ENCODE measurements around the gene AKAP8.

Gene AKAP8

DNA sequence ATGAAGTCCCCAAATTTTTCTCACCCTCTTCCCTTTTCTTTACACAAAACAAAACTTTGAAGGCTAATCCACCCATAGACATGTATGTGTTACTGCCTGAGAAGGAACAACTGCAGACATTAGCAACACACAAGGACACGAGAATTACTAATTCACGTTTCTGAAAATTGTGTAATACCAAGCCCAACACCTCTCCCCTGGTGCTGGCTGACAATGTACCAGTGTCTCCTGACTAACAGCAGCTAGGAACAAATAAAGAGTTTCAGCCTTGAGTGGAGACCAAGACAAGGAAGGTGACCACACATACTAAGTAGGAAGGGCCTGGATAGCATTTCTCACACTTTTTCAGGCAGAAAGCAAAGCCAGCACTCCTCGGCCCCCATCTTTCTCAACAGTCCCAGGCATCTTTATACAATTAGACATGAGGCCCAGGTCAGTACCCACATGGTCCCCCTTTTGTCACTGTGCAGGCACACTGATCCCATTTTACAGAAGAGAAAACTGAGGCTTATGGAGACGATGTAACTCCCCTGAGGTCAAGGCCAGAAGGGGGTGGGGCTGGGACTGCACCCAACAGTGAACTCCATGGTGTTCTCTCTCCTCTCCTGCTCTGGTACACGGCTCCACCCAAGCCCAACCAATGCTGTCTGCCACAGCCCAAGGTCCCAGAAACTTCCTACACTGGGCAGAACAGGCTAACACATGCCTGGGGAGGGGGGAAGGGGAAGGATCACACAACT lies 55.9 kb downstream of the AKAP8 start:
- Histone ChIP-seq H3K9ac (ENCODE audit: low read depth, low read length) (no peak overlapping the region), H3K4me1 (ENCODE audit: control insufficient read depth, insufficient read depth, low read length) (peaks cover 78% of the 10 kb centered on the region), H3K9me3 (replicated peaks; ENCODE audit: low read length) (no peaks in the 10 kb centered on the region), H3K4me2 (ENCODE audit: low read length) (peak overlapping the region; percentile 18), H3K4me3 (ENCODE audit: low read length) (no peak overlapping the region), H3K36me3 (ENCODE audit: insufficient read depth, low read length) (no peaks in the 10 kb centered on the region), H3K27me3 (ENCODE audit: control insufficient read depth, insufficient read depth, low read length) (no peaks in the 10 kb centered on the region)

DNA sequence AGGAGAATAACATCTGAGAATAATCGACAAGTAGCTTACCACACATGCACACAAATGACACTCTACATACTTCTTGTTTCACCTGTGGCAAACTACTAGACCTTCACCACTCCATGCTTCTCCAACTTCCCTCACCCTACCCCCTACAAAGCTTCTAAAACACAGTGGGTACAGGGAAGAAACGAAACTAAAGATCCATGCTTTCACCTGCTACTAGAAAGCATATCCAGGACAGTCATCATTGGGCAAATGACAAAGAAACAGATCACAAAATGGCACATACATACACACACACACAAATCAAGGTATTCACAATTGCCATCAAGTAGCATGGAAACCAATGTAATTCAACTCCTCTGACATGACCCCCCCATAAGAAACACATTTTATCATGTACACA lies 57.8 kb downstream of the AKAP8 start:
- Histone ChIP-seq H3K4me2 (ENCODE audit: low read length) (no peak overlapping the region), H3K36me3 (ENCODE audit: insufficient read depth, low read length) (peaks cover 5% of the 10 kb centered on the region), H3K27me3 (ENCODE audit: control insufficient read depth, insufficient read depth, low read length) (no peaks in the 10 kb centered on the region), H3K4me3 (ENCODE audit: low read length) (no peak overlapping the region), H3K9me3 (replicated peaks; ENCODE audit: low read length) (no peaks in the 10 kb centered on the region), H3K4me1 (ENCODE audit: control insufficient read depth, insufficient read depth, low read length) (peaks cover 84% of the 10 kb centered on the region), H3K9ac (ENCODE audit: low read depth, low read length) (no peak overlapping the region)

DNA sequence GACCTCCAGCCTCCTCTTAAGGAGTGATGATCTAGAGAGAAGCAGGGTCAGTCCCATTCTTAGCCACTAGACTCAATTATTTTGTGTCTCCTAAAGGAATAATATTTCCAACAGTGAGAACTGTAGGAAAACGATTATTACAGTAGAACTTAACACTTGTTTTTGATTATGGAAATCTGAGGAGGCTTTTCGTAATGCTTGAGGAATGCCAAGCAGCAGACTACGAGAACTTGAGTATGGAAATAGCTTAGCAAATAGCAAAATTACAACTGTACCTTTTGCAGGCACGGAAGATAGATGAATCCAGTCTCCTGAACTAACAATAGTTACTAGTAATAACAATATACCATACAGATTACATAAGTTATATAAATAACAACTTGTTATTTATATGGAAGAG lies 59.5 kb downstream of the AKAP8 start:
- Histone ChIP-seq H3K4me3 (ENCODE audit: low read length) (no peak overlapping the region), H3K4me1 (ENCODE audit: control insufficient read depth, insufficient read depth, low read length) (peaks cover 77% of the 10 kb centered on the region), H3K4me2 (ENCODE audit: low read length) (peak overlapping the region; percentile 9), H3K27me3 (ENCODE audit: control insufficient read depth, insufficient read depth, low read length) (no peaks in the 10 kb centered on the region), H3K9me3 (replicated peaks; ENCODE audit: low read length) (no peaks in the 10 kb centered on the region), H3K9ac (ENCODE audit: low read depth, low read length) (no peak overlapping the region), H3K36me3 (ENCODE audit: insufficient read depth, low read length) (peaks cover 6% of the 10 kb centered on the region)

DNA sequence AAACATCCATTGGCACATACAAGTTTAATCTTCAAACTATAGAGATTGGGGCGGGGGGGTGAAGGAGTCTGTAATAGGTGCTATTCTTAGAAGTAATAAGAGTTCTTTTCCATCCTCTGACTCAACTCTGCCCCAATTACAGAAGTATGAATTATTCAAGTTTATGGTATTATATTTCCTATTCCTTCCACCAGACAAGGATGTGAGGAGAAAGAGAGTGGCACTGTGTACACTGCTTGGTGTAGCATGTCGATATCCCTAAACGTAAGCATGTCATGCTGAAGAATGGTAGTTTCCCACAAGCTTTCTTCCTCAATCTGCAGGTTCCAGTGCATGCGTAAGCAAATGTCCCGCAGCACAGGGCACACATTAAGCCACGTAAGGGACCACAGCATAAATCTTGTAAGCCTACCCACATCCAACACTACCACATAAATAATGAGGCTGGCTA lies 61.3 kb downstream of the AKAP8 start:
- Histone ChIP-seq H3K9ac (ENCODE audit: low read depth, low read length) (no peak overlapping the region), H3K27me3 (ENCODE audit: control insufficient read depth, insufficient read depth, low read length) (no peaks in the 10 kb centered on the region), H3K4me3 (ENCODE audit: low read length) (no peak overlapping the region), H3K4me1 (ENCODE audit: control insufficient read depth, insufficient read depth, low read length) (peaks cover 74% of the 10 kb centered on the region), H3K4me2 (ENCODE audit: low read length) (peak overlapping the region; percentile 62), H3K36me3 (ENCODE audit: insufficient read depth, low read length) (peaks cover 6% of the 10 kb centered on the region), H3K9me3 (replicated peaks; ENCODE audit: low read length) (no peaks in the 10 kb centered on the region)

DNA sequence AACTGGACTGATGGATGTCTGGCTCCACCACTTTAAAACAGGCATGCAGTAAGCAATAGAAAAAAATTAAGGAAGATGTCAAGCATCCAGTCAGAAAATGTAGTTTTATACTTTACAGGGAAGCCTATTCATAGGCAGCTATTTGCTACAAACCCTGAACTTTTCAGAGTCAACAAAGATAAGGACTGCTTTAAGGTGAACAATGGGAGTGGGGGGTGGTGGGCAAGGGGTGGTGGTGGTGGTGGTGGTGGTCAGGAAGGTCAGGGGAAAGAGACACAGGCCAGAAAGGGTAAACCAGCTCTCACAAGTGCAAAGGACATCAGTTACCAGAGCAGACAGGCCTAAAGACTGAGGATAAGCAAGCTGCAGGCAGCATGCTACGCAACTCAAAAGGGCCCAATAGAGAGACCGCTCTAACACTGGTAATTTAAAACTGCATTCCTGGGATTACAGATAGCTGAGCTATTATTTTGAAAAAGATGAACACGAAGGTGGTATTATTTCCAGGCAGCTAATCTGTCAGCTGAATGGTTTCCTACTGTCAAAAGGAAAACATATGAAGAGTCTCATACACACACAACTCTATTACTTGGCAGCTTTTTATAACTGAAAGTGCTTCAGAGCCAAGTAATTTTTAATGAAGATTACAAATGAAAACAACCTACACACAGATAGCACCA lies 62.1 kb downstream of the AKAP8 start:
- no peak overlapping the region for H3K9ac ChIP-seq (ENCODE audit: low read depth, low read length)
- no peaks in the 10 kb centered on the region for H3K9me3 ChIP-seq (replicated peaks; ENCODE audit: low read length)
- H3K4me3 ChIP-seq (ENCODE audit: low read length) = no peak overlapping the region
- peaks cover 6% of the 10 kb centered on the region for H3K36me3 ChIP-seq (ENCODE audit: insufficient read depth, low read length)
- H3K27me3 ChIP-seq (ENCODE audit: control insufficient read depth, insufficient read depth, low read length) = no peaks in the 10 kb centered on the region
- H3K4me1 ChIP-seq (ENCODE audit: control insufficient read depth, insufficient read depth, low read length) = peaks cover 71% of the 10 kb centered on the region
- H3K4me2 ChIP-seq (ENCODE audit: low read length) = peak overlapping the region; percentile 62

DNA sequence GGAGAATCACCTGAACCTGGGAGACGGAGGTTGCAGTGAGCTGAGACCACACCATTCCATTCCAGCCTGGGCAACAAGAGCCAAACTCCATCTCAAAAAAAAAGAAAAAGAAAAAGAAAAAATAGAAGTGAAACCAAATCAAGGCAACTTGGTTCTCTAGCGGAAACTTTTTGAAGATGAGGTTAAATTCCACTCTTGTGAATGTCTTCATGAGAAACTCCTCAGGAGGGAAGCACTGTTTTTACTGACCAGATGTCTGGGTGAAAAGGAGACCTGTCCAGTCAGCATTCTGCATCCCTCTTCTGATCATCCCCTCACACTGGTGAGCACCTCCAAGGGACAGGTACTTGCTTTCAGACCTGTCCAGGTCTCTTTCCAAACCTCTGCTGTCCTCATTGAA lies 63.1 kb downstream of the AKAP8 start:
- peaks cover 6% of the 10 kb centered on the region for H3K36me3 ChIP-seq (ENCODE audit: insufficient read depth, low read length)
- peak overlapping the region; percentile 62 for H3K4me2 ChIP-seq (ENCODE audit: low read length)
- peaks cover 66% of the 10 kb centered on the region for H3K4me1 ChIP-seq (ENCODE audit: control insufficient read depth, insufficient read depth, low read length)
- no peak overlapping the region for H3K9ac ChIP-seq (ENCODE audit: low read depth, low read length)
- no peak overlapping the region for H3K4me3 ChIP-seq (ENCODE audit: low read length)
- H3K27me3 ChIP-seq (ENCODE audit: control insufficient read depth, insufficient read depth, low read length) = no peaks in the 10 kb centered on the region
- H3K9me3 ChIP-seq (replicated peaks; ENCODE audit: low read length) = no peaks in the 10 kb centered on the region

DNA sequence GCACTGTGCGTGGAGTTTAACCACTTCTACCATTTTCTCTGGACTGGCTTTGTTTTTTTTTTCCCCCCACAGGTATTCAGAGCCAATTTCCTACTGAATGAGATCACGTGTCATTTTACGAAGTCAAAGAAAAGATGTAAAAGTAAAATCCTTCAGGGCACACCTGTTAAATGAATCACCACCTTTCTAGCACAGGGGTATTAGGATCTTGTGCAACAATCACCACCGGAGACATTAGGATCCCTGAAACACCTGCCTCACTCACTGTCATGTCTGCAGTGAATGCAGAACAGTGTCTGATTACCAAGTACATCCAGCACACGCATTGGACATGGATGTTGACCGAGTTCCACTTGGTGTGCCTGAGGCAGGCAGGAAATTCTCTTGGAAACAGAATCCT lies 64.5 kb downstream of the AKAP8 start:
- Histone ChIP-seq H3K36me3 (ENCODE audit: insufficient read depth, low read length) (peaks cover 6% of the 10 kb centered on the region), H3K4me2 (ENCODE audit: low read length) (no peak overlapping the region), H3K4me1 (ENCODE audit: control insufficient read depth, insufficient read depth, low read length) (peaks cover 52% of the 10 kb centered on the region), H3K9ac (ENCODE audit: low read depth, low read length) (no peak overlapping the region), H3K9me3 (replicated peaks; ENCODE audit: low read length) (no peaks in the 10 kb centered on the region), H3K27me3 (ENCODE audit: control insufficient read depth, insufficient read depth, low read length) (no peaks in the 10 kb centered on the region), H3K4me3 (ENCODE audit: low read length) (no peak overlapping the region)

DNA sequence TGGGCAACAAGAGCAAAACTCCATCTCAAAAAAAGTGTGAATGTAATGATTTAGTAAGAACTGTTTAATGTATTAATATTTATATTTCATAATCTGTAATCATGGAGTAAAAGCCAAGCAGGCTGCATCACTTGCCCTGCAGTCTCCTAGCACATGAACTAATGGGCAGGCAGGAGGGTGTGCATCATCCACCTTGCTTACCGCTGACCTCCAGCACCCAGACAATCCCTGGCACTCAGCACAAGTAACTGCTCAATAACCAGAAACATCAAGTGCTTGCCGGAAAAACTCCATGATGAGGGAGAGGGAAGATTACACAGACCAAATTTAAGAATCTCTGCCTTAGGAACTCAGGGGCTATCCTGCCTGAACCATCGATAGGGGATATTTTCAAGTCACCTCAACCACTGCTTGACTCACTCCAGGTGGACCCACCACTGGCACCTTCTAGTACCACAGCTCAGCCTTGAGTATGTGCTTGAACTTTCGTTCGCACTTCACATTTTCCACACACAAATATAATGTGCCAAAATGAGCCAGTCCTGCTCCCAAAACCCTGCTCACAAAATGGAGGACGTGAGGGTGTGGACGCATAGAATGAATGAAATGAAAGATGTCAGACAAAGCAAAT lies 65.8 kb downstream of the AKAP8 start:
- H3K4me1 ChIP-seq (ENCODE audit: control insufficient read depth, insufficient read depth, low read length) = peaks cover 49% of the 10 kb centered on the region
- no peak overlapping the region for H3K4me3 ChIP-seq (ENCODE audit: low read length)
- peaks cover 6% of the 10 kb centered on the region for H3K36me3 ChIP-seq (ENCODE audit: insufficient read depth, low read length)
- H3K9ac ChIP-seq (ENCODE audit: low read depth, low read length) = no peak overlapping the region
- no peak overlapping the region for H3K4me2 ChIP-seq (ENCODE audit: low read length)
- no peaks in the 10 kb centered on the region for H3K27me3 ChIP-seq (ENCODE audit: control insufficient read depth, insufficient read depth, low read length)
- no peaks in the 10 kb centered on the region for H3K9me3 ChIP-seq (replicated peaks; ENCODE audit: low read length)

DNA sequence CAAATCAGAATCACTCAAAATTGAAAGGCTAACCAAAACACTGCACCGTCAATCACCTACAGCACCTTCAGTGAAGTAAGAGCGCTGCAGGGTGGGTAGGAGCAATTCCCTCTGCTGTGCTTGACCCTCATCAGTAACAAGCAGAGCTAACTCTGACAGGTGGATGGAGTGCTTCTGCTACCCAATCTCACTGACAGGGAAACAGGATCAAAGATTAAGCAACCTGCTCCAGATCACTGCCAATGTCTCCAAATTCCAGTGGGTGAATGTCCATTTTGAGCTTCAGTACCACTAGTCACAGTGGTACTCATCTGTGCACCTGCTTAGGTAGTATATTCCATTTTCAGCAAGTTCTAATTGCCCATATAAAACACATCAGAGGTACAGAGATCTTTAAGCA lies 72.4 kb downstream of the AKAP8 start:
- Histone ChIP-seq H3K4me2 (ENCODE audit: low read length) (no peak overlapping the region), H3K9me3 (replicated peaks; ENCODE audit: low read length) (no peaks in the 10 kb centered on the region), H3K4me1 (ENCODE audit: control insufficient read depth, insufficient read depth, low read length) (peaks cover 30% of the 10 kb centered on the region), H3K9ac (ENCODE audit: low read depth, low read length) (no peak overlapping the region), H3K27me3 (ENCODE audit: control insufficient read depth, insufficient read depth, low read length) (no peaks in the 10 kb centered on the region), H3K36me3 (ENCODE audit: insufficient read depth, low read length) (no peaks in the 10 kb centered on the region), H3K4me3 (ENCODE audit: low read length) (no peak overlapping the region)

DNA sequence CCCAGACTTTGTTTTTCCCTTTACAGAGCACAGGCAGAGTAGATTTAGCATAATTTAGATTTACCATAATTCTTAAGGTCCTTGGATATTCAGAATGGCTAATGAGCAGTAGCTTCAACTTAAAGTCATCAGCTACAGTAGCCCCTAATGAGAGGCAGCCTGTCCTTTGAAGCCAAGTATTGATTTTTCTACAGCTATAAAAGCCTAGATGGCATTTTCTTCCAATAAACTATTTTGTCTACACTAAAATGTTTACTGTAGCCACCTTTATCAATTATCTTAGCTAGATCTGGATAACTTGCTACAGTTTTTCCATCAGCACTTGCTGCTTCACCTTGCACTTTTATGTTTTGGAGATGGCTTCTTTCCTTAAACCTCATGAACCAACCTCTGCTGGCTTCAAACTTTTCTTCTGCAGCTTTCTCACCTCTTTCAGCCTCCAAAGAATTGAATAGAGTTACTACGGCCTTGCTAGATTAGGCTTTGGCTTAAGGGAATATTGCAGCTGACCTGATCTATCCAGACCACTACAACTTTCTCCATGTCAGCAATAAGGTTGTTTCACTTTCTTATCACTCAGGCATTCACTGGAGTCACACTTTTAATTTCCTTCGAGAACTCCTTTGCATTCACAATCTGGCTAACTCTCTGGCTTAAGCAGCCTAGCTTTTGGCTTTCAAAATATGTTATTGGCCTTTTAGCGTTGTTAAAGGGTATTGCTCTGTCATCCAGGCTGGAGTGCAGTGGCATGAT lies 73.8 kb downstream of the AKAP8 start:
- Histone ChIP-seq H3K9me3 (replicated peaks; ENCODE audit: low read length) (no peaks in the 10 kb centered on the region), H3K4me1 (ENCODE audit: control insufficient read depth, insufficient read depth, low read length) (peaks cover 41% of the 10 kb centered on the region), H3K9ac (ENCODE audit: low read depth, low read length) (no peak overlapping the region), H3K27me3 (ENCODE audit: control insufficient read depth, insufficient read depth, low read length) (no peaks in the 10 kb centered on the region), H3K4me2 (ENCODE audit: low read length) (no peak overlapping the region), H3K4me3 (ENCODE audit: low read length) (no peak overlapping the region), H3K36me3 (ENCODE audit: insufficient read depth, low read length) (no peaks in the 10 kb centered on the region)

DNA sequence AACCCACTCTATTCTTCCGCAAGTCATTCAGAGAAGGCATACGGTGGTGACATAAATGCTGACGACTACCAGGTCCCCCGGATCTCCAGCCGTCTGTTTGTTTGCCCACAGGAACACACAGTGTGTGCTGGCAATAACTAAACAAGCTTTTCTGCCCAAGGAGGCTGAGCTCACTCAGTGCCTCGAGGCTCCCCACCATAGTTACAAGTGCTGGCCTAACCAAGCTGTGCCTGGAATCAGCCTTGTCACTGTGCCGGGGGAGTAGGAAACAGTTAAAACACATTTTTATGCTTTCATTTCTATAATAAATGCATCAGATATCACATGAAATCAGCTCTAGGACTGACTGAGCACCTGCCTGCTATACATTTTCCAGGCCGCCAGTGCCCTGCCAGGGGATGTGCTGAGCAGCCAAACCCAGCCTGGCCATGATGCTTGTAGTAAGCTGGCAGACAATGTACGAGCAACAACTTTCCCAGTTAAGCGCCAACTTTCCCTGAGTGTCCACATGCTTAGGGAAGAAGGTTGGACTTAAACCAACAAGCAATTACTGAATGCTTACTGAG lies 75.4 kb downstream of the AKAP8 start:
- no peak overlapping the region for H3K4me3 ChIP-seq (ENCODE audit: low read length)
- H3K4me2 ChIP-seq (ENCODE audit: low read length) = peak overlapping the region; percentile 31
- no peaks in the 10 kb centered on the region for H3K36me3 ChIP-seq (ENCODE audit: insufficient read depth, low read length)
- no peaks in the 10 kb centered on the region for H3K27me3 ChIP-seq (ENCODE audit: control insufficient read depth, insufficient read depth, low read length)
- H3K9me3 ChIP-seq (replicated peaks; ENCODE audit: low read length) = no peaks in the 10 kb centered on the region
- no peak overlapping the region for H3K9ac ChIP-seq (ENCODE audit: low read depth, low read length)
- H3K4me1 ChIP-seq (ENCODE audit: control insufficient read depth, insufficient read depth, low read length) = peaks cover 48% of the 10 kb centered on the region
